WTC11 (cell line): ENCODE results near the gene UBN1.

Source experiments
- FOXJ3 ChIP-seq: sonication (generic); formaldehyde crosslinking; IDR thresholded peaks from 2 replicates; pipeline ENCODE4 v1.9.0; 2021; ENCODE audit warnings: missing genetic modification reagents, mild to moderate bottlenecking, borderline replicate concordance
- MXD4 ChIP-seq: fragments of 250-450 bp; sonication (Bioruptor Pico); IDR thresholded peaks from 2 replicates; pipeline ENCODE4 v1.8.0; 2021; ENCODE audit warnings: mild to moderate bottlenecking, moderate library complexity, borderline replicate concordance
- NR2C2 ChIP-seq: sonication (generic); formaldehyde crosslinking; IDR thresholded peaks from 2 replicates; pipeline ENCODE4 v1.8.0; 2022; ENCODE audit warnings: mild to moderate bottlenecking, missing genetic modification reagents
- TCF7 ChIP-seq: sonication (generic); formaldehyde crosslinking; IDR thresholded peaks from 2 replicates; pipeline ENCODE4 v1.8.0; 2022; ENCODE audit warnings: mild to moderate bottlenecking, low read depth, missing genetic modification reagents, moderate library complexity
- TEAD4 ChIP-seq: sonication (generic); formaldehyde crosslinking; IDR thresholded peaks from 2 replicates; pipeline ENCODE4 v1.8.0; 2022; ENCODE audit warnings: mild to moderate bottlenecking, missing genetic modification reagents
- TF ChIP-seq, protein P1 (sequence below): fragments of 200-600 bp; IDR thresholded peaks from 2 replicates; pipeline ENCODE4 v1.8.0; 2022; ENCODE audit warnings: antibody characterized with exemption
- TF ChIP-seq, protein P2 (sequence below): sonication (generic); formaldehyde crosslinking; IDR thresholded peaks from 2 replicates; pipeline ENCODE4 v1.8.1; 2023; ENCODE audit warnings: mild to moderate bottlenecking, missing genetic modification reagents, moderate library complexity
- TF ChIP-seq, protein P3 (sequence below): sonication (generic); formaldehyde crosslinking; IDR thresholded peaks from 2 replicates; pipeline ENCODE4 v1.8.0; 2023; ENCODE audit warnings: missing genetic modification reagents, mild to moderate bottlenecking, borderline replicate concordance
- TF ChIP-seq, protein P4 (sequence below): fragments of 250-450 bp; sonication (Bioruptor Pico); IDR thresholded peaks from 2 replicates; pipeline ENCODE4 v1.9.0; 2021; ENCODE audit warnings: mild to moderate bottlenecking
- TF ChIP-seq, protein P5 (sequence below): sonication (generic); formaldehyde crosslinking; IDR thresholded peaks from 2 replicates; pipeline ENCODE4 v1.8.1; 2023; ENCODE audit warnings: mild to moderate bottlenecking, missing genetic modification reagents, moderate library complexity
- TF ChIP-seq, protein P6 (sequence below): sonication (generic); formaldehyde crosslinking; IDR thresholded peaks from 2 replicates; pipeline ENCODE4 v1.8.0; 2023; ENCODE audit warnings: mild to moderate bottlenecking, missing genetic modification reagents
- TF ChIP-seq, protein P7 (sequence below): sonication (generic); formaldehyde crosslinking; IDR thresholded peaks from 2 replicates; pipeline ENCODE4 v1.8.0; 2022; ENCODE audit warnings: mild to moderate bottlenecking, missing genetic modification reagents
- TF ChIP-seq, protein P8 (sequence below): sonication (generic); formaldehyde crosslinking; IDR thresholded peaks from 2 replicates; pipeline ENCODE4 v1.8.1; 2022; ENCODE audit warnings: mild to moderate bottlenecking, moderate library complexity, missing genetic modification reagents
- TF ChIP-seq, protein P9 (sequence below): sonication (generic); formaldehyde crosslinking; IDR thresholded peaks from 2 replicates; pipeline ENCODE4 v1.8.1; 2023; ENCODE audit warnings: mild to moderate bottlenecking, moderate library complexity, missing genetic modification reagents

DNA sequence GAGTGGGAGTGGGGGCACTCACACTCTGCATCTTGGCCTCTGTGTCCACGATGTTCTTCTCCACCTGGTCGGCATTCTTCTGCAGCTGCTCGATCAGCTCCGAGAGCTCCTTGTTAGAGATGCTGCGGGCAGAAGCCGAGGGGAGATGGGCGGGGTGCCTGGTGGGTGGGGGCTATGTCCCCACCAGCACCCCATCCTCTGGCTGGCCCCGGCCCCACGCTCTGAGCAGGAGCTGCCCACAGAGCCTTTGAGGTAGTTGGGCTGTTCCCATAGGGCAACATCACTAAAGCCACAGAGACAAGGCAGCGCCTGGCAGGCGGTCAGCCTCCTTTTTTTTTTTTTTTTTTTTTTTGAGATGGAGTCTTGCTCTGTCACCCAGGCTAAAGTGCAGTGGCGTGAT lies 63.5 kb downstream of the UBN1 start:
- TF ChIP-seq, protein P1, sequence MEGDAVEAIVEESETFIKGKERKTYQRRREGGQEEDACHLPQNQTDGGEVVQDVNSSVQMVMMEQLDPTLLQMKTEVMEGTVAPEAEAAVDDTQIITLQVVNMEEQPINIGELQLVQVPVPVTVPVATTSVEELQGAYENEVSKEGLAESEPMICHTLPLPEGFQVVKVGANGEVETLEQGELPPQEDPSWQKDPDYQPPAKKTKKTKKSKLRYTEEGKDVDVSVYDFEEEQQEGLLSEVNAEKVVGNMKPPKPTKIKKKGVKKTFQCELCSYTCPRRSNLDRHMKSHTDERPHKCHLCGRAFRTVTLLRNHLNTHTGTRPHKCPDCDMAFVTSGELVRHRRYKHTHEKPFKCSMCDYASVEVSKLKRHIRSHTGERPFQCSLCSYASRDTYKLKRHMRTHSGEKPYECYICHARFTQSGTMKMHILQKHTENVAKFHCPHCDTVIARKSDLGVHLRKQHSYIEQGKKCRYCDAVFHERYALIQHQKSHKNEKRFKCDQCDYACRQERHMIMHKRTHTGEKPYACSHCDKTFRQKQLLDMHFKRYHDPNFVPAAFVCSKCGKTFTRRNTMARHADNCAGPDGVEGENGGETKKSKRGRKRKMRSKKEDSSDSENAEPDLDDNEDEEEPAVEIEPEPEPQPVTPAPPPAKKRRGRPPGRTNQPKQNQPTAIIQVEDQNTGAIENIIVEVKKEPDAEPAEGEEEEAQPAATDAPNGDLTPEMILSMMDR, result no peak
- TF ChIP-seq, protein P2, sequence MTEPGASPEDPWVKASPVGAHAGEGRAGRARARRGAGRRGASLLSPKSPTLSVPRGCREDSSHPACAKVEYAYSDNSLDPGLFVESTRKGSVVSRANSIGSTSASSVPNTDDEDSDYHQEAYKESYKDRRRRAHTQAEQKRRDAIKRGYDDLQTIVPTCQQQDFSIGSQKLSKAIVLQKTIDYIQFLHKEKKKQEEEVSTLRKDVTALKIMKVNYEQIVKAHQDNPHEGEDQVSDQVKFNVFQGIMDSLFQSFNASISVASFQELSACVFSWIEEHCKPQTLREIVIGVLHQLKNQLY, result no peak
- TF ChIP-seq, protein P3, sequence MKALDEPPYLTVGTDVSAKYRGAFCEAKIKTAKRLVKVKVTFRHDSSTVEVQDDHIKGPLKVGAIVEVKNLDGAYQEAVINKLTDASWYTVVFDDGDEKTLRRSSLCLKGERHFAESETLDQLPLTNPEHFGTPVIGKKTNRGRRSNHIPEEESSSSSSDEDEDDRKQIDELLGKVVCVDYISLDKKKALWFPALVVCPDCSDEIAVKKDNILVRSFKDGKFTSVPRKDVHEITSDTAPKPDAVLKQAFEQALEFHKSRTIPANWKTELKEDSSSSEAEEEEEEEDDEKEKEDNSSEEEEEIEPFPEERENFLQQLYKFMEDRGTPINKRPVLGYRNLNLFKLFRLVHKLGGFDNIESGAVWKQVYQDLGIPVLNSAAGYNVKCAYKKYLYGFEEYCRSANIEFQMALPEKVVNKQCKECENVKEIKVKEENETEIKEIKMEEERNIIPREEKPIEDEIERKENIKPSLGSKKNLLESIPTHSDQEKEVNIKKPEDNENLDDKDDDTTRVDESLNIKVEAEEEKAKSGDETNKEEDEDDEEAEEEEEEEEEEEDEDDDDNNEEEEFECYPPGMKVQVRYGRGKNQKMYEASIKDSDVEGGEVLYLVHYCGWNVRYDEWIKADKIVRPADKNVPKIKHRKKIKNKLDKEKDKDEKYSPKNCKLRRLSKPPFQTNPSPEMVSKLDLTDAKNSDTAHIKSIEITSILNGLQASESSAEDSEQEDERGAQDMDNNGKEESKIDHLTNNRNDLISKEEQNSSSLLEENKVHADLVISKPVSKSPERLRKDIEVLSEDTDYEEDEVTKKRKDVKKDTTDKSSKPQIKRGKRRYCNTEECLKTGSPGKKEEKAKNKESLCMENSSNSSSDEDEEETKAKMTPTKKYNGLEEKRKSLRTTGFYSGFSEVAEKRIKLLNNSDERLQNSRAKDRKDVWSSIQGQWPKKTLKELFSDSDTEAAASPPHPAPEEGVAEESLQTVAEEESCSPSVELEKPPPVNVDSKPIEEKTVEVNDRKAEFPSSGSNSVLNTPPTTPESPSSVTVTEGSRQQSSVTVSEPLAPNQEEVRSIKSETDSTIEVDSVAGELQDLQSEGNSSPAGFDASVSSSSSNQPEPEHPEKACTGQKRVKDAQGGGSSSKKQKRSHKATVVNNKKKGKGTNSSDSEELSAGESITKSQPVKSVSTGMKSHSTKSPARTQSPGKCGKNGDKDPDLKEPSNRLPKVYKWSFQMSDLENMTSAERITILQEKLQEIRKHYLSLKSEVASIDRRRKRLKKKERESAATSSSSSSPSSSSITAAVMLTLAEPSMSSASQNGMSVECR, result no peak
- no peak for TF ChIP-seq TCF7
- TF ChIP-seq NR2C2, result no peak
- TF ChIP-seq, protein P4, sequence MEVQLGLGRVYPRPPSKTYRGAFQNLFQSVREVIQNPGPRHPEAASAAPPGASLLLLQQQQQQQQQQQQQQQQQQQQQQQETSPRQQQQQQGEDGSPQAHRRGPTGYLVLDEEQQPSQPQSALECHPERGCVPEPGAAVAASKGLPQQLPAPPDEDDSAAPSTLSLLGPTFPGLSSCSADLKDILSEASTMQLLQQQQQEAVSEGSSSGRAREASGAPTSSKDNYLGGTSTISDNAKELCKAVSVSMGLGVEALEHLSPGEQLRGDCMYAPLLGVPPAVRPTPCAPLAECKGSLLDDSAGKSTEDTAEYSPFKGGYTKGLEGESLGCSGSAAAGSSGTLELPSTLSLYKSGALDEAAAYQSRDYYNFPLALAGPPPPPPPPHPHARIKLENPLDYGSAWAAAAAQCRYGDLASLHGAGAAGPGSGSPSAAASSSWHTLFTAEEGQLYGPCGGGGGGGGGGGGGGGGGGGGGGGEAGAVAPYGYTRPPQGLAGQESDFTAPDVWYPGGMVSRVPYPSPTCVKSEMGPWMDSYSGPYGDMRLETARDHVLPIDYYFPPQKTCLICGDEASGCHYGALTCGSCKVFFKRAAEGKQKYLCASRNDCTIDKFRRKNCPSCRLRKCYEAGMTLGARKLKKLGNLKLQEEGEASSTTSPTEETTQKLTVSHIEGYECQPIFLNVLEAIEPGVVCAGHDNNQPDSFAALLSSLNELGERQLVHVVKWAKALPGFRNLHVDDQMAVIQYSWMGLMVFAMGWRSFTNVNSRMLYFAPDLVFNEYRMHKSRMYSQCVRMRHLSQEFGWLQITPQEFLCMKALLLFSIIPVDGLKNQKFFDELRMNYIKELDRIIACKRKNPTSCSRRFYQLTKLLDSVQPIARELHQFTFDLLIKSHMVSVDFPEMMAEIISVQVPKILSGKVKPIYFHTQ, result no peak
- TF ChIP-seq, protein P5, sequence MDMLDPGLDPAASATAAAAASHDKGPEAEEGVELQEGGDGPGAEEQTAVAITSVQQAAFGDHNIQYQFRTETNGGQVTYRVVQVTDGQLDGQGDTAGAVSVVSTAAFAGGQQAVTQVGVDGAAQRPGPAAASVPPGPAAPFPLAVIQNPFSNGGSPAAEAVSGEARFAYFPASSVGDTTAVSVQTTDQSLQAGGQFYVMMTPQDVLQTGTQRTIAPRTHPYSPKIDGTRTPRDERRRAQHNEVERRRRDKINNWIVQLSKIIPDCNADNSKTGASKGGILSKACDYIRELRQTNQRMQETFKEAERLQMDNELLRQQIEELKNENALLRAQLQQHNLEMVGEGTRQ (CRISPR knock-in tag), result no peak
- TF ChIP-seq, protein P6, sequence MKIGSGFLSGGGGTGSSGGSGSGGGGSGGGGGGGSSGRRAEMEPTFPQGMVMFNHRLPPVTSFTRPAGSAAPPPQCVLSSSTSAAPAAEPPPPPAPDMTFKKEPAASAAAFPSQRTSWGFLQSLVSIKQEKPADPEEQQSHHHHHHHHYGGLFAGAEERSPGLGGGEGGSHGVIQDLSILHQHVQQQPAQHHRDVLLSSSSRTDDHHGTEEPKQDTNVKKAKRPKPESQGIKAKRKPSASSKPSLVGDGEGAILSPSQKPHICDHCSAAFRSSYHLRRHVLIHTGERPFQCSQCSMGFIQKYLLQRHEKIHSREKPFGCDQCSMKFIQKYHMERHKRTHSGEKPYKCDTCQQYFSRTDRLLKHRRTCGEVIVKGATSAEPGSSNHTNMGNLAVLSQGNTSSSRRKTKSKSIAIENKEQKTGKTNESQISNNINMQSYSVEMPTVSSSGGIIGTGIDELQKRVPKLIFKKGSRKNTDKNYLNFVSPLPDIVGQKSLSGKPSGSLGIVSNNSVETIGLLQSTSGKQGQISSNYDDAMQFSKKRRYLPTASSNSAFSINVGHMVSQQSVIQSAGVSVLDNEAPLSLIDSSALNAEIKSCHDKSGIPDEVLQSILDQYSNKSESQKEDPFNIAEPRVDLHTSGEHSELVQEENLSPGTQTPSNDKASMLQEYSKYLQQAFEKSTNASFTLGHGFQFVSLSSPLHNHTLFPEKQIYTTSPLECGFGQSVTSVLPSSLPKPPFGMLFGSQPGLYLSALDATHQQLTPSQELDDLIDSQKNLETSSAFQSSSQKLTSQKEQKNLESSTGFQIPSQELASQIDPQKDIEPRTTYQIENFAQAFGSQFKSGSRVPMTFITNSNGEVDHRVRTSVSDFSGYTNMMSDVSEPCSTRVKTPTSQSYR (CRISPR knock-in tag), result no peak
- TF ChIP-seq, protein P7, sequence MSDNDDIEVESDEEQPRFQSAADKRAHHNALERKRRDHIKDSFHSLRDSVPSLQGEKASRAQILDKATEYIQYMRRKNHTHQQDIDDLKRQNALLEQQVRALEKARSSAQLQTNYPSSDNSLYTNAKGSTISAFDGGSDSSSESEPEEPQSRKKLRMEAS (CRISPR knock-in tag), result no peak
- TF ChIP-seq, protein P8, sequence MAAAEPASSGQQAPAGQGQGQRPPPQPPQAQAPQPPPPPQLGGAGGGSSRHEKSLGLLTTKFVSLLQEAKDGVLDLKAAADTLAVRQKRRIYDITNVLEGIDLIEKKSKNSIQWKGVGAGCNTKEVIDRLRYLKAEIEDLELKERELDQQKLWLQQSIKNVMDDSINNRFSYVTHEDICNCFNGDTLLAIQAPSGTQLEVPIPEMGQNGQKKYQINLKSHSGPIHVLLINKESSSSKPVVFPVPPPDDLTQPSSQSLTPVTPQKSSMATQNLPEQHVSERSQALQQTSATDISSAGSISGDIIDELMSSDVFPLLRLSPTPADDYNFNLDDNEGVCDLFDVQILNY, result no peak
- TF ChIP-seq, protein P9, sequence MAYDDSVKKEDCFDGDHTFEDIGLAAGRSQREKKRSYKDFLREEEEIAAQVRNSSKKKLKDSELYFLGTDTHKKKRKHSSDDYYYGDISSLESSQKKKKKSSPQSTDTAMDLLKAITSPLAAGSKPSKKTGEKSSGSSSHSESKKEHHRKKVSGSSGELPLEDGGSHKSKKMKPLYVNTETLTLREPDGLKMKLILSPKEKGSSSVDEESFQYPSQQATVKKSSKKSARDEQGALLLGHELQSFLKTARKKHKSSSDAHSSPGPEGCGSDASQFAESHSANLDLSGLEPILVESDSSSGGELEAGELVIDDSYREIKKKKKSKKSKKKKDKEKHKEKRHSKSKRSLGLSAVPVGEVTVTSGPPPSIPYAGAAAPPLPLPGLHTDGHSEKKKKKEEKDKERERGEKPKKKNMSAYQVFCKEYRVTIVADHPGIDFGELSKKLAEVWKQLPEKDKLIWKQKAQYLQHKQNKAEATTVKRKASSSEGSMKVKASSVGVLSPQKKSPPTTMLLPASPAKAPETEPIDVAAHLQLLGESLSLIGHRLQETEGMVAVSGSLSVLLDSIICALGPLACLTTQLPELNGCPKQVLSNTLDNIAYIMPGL (CRISPR knock-in tag), result no peak
- no peak for TF ChIP-seq FOXJ3
- TF ChIP-seq MXD4 (CRISPR knock-in tag), result no peak
- TF ChIP-seq TEAD4 (CRISPR knock-in tag), result no peak
